HG03565 (cell line): ENCODE results near the gene RAC3.

ENCODE experiments used
- ATAC-seq: cut with Tn5 transposase; IDR thresholded peaks from one replicate; pipeline ENCODE4 v1.9.1; 2021; ENCODE audit warnings: mild to moderate bottlenecking, moderate library complexity; ENCODE audit not compliant: unreplicated experiment

The RAC3 gene

DNA sequence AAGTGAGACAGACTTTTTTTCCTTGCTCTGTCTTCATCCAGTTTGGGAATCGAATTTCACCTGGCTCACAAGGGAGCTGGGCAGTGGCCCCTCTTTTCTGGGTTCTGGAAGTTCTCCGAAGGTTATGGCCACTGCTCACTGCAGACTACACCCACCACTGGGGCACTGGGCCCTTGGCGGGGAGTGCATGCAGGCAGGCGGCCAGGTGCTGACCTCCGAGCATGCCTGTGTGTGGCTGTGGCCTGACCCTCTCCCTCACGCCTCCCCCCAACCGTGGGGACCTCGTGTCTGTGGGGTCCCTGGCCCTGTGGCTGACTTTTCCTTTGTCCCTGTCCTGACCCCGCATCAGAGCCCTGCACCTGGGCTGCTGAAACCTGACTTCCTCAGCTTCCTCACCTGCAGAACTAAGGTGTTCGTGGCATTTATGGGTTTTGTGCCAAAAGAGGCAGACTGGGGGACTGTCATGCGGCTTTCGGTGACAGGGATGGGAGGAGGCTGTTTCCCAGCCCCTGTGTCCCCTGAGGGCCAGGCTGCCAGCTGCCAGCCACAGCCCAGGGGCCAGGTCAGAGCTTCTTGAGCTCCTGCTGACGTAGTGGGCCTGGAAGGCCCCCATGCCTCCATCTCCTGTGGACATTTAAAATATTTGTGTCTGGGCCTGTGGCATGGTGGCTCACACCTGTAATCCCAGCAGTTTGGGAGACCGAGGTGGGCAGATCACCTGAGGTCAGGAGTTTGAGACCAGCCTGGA, 32.6 kb upstream of the RAC3 start:
- no peak for ATAC-seq

DNA sequence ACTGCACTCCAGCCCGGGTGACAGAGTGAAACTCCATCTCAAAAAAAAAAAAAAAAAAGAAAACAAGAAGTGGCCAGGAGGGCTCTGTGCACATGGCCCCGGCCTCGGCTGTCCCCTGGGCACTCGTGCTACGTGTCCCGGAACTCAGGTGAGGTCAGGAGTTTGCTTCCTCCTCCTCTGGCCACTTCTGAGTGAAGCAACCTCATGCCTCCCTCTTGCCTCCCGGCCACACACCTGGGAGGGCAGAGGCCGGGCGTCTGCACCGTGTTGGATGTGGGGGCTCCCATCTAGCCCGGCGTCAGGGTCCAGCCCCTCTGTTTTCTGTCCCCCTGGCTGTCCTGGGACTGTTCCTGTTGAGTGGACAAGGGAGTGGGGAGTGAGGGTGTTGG, 31.9 kb upstream of the RAC3 start:
- no peak for ATAC-seq

DNA sequence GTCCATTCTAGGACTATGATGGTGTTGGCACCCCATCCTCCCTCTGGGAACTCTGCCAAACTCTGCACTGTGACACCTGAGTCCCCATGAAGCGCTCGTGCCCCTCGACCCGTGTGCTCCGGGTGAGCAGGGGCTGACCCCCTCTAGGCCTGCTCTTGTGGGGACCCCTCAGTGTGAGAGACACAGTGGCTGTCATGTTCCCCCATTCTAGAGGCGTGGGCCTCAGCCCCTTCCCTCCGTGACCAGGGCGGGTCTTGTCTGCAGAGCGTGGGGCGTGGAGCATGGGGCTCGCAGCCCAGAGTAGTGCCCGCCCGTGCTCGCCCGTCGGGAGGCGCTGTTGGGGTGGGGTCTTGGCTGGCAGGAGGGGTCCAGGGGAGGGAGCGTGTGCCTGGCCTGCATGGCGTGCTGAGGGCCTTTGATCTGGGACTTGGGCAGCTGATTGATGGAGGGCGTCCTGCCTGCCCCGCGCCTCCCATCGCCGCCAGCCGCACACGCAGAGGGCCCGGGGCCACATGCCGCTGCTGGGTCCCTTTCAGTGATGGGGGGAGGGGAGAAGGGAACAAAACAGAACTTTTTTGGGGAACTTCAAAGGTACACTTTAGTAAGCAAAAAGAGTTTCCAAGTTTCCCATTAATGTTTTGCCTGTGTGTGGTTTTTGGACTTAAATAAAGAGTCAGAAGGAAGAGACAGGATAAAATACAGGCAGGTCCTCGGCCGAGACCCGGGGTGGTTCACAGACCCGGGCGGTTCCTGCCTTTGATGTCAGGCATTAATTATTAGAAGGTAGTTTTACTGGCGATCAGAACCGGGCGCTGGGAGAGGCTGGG, 31.3 kb upstream of the RAC3 start:
- no peak for ATAC-seq

DNA sequence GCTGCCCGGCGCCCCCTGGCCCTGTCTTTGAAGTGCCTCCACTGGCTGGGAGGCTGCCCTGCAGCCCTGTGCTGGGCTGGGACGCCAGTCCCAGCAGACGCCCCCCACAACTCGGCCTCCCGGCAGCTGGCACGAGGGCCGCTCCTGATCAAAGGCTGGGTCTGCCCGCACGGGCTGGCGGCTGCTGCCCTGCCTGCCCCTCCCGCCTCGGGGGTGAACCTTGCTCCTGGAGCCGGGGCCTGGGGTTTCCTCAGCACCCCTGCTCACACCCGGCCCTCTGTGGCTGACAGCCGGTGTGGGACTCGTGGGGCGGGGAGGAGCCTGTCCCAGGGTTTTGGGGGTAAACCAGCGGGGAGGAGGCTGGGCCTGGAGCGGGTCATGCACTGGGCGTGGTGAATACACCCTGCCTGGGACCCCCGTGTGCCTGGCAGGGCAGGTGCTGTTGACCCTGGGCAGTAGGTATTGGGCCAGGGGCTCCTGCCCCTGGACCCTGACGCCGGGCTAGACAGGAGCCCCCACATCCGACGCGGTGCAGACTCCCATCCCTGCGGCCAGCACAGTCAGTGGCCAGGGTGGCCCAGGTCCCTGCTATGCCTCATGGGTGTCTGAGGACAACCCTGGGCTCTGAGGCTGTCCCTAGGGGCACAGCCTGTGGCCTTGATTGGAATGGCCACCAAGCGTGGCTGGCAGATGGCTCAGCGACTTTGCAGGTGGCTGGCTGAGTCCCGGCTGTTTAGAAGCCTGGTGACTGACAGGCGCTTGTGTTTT, 30.5 kb upstream of the RAC3 start:
- ATAC-seq, result no peak

DNA sequence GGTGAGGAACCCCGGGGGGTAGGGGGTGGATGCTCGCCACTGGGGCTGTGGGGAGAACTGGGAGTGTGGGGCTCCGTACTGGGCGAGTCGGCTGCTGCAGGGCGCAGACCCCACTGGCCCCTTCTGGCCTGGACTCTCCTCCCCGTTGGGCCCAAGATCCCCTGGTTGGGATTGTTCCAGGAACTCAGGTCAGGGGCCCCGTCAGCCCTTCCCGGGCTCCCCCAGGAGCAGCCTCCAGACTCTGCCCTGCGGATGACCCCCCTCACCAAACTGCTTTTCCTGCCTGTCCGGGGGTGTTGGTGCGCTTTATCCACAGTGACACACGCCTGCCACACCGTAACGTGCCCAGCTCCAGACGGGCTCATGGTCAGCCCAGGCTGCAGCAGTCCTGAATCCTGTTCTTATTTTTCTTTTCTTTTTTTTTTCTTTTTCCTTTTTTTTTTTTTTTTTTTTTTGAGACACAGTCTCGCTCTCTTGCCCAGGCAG, 29.9 kb upstream of the RAC3 start:
- no peak for ATAC-seq

DNA sequence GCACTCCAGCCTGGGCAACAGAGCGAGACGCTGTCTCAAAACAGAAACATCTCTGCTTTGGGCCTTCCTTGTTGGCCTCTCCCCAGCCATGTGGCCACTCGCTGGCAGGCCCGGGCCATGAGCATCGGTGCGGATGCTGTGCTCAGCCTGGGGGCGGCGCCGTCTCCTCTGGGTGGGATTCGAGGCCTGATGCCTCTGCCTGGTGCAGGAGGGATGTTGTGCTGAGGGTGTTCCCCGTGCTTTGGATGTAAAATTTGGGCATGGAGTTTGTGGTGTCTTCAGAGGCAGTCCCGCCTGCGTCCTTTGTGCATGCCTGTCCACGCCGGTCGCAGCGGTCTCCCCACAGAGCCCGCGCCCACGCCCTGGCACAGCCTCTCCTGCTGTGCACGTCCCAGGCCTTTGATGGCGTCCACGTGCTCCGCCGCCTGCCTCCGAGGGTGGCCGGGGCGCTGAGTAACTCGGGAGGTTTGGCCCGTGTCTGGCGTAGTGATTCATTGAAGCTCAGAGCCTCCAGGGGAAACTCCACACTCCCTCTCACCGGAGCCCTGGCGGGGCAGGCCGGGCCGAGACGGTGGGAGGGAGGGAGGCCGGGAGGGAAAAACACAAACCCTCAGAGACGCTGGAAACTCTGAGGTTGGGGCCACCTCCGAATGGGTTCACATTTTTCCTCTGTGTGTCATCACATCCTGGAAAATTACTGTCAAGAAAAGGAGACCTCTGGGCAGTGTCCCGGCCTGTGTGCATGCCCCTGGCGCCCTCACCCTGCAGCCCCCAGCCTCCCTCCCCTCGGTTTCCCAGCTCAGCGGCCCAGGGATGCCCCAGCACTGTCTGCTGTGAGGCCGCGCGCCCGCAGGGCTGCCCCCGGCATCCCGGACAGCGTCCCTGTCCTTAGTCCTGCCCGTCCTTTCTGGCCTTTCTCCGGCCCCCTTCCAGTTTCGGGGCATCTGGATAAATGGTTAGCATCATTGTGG, 27.8 kb upstream of the RAC3 start:
- ATAC-seq, result no peak

DNA sequence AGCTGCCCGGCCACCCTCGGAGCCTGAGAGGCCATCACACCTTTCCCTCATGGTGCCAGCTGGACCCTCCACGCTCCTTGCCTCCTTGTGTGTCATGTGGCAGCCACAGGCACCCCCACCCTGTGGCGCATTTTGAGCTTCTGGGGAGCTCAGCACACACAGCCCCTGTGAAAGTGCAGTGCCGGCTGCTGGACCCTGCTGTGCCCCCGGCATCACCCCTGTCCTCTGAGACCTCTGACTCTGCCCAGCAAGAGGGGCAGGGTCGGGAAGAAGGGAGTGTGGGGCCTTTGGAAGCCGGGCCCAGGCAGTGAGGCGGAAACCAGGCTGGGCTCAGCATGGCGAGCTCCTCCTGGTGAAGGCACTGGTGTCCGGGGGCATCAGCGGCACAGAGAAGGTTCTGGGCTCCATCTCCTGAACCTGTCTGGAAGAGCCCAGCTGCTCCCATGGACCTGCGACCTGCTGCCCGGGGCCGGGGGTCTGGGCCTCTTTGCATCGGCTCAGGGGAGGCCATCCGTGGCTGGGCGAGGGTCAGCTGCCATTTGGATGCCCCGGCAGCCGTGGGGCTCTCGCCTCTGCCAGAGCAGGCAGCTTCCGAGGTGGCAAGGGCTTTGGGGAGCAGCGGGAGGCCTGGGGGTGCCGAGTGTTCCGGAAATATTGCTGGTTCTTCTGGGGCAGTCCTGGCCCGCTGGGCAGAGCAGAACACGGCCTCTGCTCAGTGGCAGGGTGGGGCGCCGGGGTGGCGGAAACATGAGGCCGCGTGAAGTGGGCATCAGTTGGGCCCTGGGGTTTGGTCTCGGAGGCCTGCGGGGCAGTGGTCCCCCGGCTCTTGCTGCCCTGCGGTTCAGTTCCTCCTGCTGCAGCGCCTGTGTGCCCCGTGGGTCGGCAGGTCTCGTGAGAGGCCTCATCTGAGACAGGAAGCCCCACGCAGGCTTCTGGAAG, 26.7 kb upstream of the RAC3 start:
- no peak for ATAC-seq

DNA sequence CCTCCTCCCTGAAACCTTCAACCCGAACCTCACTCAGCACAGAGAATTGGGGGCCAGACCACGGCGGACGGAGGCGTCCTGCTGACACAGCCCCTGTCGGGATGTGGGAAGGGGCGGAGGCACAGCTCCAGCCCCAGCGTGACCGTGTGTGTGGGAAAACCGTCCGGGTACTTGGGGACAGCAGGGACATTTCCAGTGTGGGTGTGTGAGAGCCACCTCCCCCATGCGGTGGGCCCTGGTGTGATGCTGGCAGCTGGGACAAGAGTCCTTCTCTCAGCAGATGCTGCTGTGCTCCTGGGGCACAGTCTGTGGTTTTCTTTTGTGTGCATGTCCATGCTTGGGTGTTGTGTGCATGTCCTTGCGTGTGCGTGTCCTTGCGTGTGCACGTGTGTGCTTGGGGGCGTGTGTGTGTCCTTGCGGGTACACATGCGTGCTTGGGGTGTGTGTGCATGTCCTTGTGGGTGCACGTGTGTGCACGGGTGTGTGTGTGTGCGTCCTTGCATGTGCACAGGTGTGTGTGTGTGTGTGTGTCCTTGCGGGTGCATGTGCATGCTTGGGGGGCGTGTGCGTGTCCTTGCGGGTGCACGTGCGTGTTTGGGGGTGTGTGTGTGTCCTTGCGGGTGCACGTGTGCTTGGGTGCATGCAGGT, 25.7 kb upstream of the RAC3 start:
- ATAC-seq, result no peak

DNA sequence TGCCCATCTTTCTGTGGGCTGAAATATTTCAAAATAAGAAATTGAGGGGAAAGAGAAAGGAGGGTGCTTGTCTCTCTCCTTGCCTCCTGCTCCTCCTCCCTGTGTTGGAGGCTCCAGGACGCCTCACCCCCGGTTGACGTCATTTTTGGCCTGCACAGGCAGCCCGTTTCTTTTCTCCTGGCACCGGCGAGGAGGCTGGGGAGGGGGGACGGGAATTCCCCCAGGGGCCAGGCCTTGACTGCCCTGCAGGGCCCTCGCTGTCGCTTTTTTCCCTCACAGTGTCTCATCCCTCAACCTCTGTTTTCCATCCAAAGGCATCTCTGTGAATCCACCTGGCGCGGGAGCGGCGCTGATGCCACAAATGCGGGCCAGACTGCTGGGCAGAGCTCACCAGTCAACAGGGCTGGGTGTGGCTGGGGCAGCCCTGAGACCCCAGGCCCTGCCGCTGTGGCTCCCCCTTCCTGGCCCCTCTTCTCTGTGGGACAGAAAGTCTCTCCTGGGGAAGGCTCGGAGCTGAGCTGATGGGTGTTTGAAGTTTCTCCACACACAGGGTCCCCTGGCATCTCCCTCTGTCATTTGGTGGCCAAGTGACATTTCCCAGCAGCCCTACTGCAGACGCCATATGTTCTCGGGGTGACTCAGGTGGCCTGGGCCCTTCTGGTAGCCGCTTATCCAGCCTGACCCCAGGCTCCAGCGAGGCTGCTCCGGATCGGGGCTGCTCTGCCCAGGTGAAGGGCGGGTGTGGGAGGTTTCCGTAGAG, 24.8 kb upstream of the RAC3 start:
- no peak for ATAC-seq

DNA sequence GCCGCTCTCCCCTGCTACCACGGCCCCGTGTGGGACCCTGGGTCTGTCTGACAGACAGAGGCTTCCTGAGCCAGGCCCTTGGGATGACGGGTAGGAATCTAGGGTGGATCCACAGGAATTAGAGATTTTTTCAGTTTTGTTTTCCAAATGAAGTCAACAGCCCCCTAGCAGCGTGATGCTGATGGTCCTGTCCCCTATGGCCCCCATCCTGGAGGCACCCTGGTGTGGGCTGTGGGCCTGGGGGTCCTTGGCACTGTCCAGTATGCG, 24.3 kb upstream of the RAC3 start:
- no peak for ATAC-seq

DNA sequence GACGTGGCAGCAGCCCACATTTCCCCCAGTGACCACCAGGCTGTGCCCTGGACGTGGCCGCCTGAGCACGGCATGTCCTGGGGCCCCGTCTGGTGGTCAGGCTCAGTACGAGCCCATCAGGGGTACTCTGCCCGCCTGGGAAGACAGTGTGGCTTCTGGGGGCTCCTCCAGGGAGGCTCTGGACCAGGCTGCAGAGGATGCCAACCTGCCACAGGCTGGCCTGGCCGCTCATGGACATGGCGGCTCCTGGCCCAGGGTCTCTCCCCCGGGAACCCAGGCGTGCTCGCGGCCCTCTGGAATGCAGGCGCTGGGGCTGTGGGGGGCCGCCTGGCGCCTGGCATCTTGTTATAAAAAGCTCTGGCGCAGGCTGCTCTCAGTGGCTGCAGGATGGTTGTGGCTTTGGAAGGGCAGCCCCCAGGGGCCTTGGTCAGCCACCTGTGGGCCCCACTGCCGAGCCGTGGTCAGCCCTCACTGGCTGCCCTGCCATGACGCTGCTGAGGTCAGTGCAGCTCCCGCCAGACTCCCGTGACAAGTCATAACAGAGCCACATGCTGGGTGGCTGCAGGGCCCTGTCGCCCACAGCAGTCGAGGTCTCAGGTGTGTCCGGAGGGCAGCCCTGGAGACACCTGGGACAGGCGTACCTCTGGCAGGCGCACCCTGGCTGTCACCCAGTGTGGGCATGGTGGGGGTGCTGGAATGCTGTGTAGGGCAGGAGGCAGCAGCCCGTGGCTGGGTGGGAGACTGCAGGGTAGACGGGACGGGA, 23.8 kb upstream of the RAC3 start:
- ATAC-seq, result no peak

DNA sequence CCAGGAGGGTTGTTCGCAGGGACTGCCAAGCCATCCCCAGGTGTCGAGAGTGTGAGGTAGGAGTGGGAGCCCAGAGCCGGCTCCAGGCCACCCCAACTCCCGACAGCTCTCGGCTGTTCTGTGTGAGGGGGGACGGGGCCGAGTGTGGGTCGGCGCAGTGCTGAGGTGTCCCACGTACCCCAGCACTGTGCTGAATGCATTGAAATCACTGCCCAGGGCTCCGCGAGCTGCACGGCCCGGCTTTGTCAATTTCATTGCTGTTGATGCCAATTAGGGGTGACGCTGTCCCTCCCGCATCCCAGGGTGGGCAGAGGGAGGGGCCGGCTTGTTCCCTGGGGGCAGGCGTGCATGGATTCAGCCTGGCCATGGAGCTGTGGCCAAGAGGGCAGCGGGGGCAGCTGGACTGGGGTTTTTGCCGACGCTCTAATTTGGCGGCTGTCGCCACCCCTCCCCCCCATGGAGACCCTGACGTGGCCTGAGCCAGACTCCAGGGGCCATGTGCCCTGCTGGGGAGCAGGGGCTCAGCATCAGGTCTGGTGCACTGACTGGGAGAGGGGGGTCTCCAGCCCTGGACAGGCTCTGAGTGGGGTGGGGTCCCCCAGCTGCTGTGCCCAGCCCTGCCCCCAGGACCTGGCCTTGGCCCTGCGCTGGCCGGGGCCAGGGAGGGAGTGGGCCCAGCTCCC, 23.1 kb upstream of the RAC3 start:
- no peak for ATAC-seq

DNA sequence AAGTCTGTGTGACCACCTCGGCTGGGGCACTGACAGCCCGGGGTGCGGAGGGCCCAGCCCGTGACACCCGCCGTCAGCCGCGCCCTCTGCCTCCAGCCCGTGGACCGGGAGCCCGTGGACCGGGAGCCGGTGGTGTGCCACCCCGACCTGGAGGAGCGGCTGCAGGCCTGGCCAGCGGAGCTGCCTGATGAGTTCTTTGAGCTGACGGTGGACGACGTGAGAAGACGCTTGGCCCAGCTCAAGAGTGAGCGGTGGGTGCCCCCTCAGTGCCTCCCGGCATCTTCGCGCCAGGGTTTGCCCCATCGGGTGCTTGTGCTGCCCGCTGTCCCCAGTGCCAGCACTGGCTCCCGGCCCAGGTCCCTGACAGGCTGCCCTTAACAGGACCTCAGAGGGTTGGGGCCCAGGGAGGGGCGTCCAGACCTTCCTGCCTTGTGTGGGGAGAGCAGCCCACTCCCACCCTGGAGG, 22.5 kb upstream of the RAC3 start:
- ATAC-seq, result no peak

DNA sequence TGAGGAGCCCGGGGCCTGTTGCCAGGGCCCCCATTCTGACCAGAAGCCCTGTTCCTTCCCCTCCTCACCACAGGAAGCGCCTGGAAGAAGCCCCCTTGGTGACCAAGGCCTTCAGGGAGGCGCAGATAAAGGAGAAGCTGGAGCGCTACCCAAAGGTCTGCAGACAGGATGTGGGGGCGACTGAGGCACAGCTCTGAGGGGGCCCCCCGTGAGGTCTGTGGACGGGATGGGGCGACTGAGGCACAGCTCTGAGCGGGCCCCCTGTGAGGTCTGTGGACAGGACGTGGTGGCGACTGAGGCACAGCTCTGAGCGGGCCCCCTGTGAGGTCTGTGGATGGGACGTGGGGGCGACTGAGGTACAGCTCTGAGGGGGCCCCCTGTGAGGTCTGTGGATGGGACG, 22.1 kb upstream of the RAC3 start:
- ATAC-seq, result no peak

DNA sequence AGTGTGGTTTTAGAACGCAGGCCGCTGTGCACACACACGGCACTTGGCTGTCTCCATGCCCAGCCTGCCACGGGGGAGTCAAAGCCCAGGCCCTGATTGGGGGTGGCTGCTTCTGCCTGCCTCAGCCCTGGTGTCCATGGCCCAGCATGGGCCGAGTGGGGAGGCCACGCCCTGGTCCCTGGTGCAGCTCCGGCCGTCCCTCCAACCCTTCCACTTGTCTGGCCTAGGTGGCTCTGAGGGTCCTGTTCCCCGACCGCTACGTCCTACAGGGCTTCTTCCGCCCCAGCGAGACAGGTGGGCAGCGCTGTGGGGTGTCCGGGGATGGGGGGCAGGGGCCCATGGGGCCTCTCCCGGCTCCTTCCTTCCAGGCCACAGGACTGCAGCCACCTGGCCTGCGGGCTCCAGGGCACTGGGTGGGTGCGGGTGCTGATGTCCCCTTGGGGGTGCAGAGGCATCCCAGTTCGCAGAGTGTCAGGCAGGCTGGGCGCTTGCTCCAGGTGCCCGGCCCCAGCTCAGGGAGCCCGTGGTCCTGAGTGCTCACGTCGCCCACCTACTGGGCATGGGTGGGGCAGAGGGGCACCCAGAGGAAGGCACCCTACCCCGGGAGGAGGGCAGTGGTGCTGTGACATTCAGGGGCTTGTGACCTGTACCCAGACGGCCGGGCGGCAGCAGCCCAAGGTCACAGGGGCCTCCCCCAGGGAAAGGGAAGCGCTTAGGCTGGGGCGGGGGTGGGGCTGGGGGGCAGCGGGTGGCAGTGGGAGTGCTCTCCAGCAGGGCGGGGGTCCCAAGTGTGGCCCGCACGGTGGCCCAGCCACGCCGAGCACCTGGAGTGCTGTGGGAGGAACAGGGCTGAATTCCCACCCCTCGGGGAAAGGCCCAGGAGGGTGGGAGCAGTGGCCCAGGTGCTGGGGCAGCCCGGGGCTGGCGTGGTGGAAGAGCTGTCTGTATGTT, 20.6 kb upstream of the RAC3 start:
- ATAC-seq, result no peak
